HCT116 (cell line): Measurements from ENCODE around the gene ARHGEF16. TPM values are rescaled to one million over a fixed set of nuclear protein-coding genes. Genes with fewer than 3 reads are reported as not detected.

Experiments used
- ATAC-seq: fragments of 200-7000 bp; cut with Tn5 transposase; 2 replicates; pipeline ENCODE4 v1.9.1; 2020; ENCODE audit warnings: mild to moderate bottlenecking, moderate library complexity
- BruUV-seq: library from RNA; stranded (reverse); fragments of 400-500 nt; replicated peaks from 2 replicates; lab custom pipeline; 2021; lab: Mats Ljungman, UMichigan
- CTCF ChIA-PET: fragments of 300-600 bp; sonication (Branson Sonifier 250); formaldehyde crosslinking; loops from one replicate; lab custom pipeline; 2021; ENCODE audit warnings: antibody characterized with exemption; lab: Charles Lee
- POLR2A ChIA-PET: fragments of 300-600, 350-600 bp; sonication (Branson Sonifier 250); formaldehyde crosslinking; loops from one replicate; lab custom pipeline; 2021; ENCODE audit warnings: antibody characterized with exemption; lab: Charles Lee
- RAD21 ChIA-PET, 2 experiments: fragments of 300-600 bp; sonication (Branson Sonifier 250); formaldehyde crosslinking; loops; one replicate each; lab custom pipeline; 2023; ENCODE audit warnings: low total read pairs in 2 of 2; ENCODE audit not compliant: uncharacterized antibody in 2 of 2, unreplicated experiment in 2 of 2, low non-redundant PET in 1 of 2; lab: Charles Lee
- DNase-seq: peaks from one replicate; pipeline ENCODE4 v3.0.0-alpha.2; 2010; ENCODE audit warnings: low read depth, low spot score
- H2AFZ ChIP-seq: fragments of 200-600 bp; shearing (Covaris generic), sonication (generic); 2 replicates; pipeline ENCODE4 v1.6.1; 2017; ENCODE audit warnings: low read depth, mixed run types, mixed read lengths, antibody characterized with exemption, low read length; ENCODE audit not compliant: poor library complexity, severe bottlenecking
- H3K27ac ChIP-seq: 2 replicates; pipeline ENCODE4 v1.5.1; 2012; ENCODE audit warnings: low read depth, low read length
- H3K27me3 ChIP-seq: fragments of 200-600 bp; sonication (generic); 2 replicates; pipeline ENCODE4 v1.6.1; 2016; ENCODE audit warnings: mixed run types, low read length, mixed read lengths; ENCODE audit not compliant: insufficient read depth
- H3K36me3 ChIP-seq, 2 experiments: fragments of 200-500 bp in 1 of 2; fragments of 200-600 bp in 1 of 2; sonication (Bioruptor generic) in 1 of 2; sonication (generic) in 1 of 2; 2 replicates each; pipeline versions ENCODE4 v1.5.1 to v1.6.1; 2014 to 2016; ENCODE audit warnings: low read length in 2 of 2, inconsistent platforms in 1 of 2, mixed read lengths in 1 of 2, mixed run types in 1 of 2; ENCODE audit not compliant: insufficient read depth in 2 of 2, control insufficient read depth in 1 of 2
- H3K4me1 ChIP-seq, 2 experiments: fragments of 200-600 bp in 1 of 2; sonication (generic) in 1 of 2; 2 replicates each; pipeline versions ENCODE4 v1.5.1 to v1.6.1; 2012 to 2017; ENCODE audit warnings: low read length in 2 of 2, inconsistent platforms in 1 of 2, mild to moderate bottlenecking in 1 of 2, mixed read lengths in 1 of 2, mixed run types in 1 of 2, moderate library complexity in 1 of 2; ENCODE audit not compliant: insufficient read depth in 2 of 2, control insufficient read depth in 1 of 2
- H3K4me2 ChIP-seq: fragments of 200-600 bp; sonication (generic); 2 replicates; pipeline ENCODE4 v1.6.1; 2017; ENCODE audit warnings: mixed run types, low read length, mixed read lengths
- H3K4me3 ChIP-seq, 2 experiments: fragments of 200-600 bp in 1 of 2; sonication (generic) in 1 of 2; replicated peaks in 1 of 2; 2 replicates each; pipeline ENCODE4 v1.5.1; 2011 to 2016; ENCODE audit warnings: low read length in 2 of 2, control low read depth in 1 of 2, low read depth in 1 of 2, mild to moderate bottlenecking in 1 of 2, mixed read lengths in 1 of 2, mixed run types in 1 of 2
- H3K79me2 ChIP-seq: fragments of 200-600 bp; sonication (generic); 2 replicates; pipeline ENCODE4 v1.6.1; 2017; ENCODE audit warnings: mild to moderate bottlenecking, mixed run types, low read length, moderate library complexity, mixed read lengths; ENCODE audit not compliant: insufficient read depth
- H3K9ac ChIP-seq: fragments of 200-600 bp; sonication (generic); 2 replicates; pipeline ENCODE4 v1.6.1; 2016; ENCODE audit warnings: low read length, mixed read lengths
- H3K9me2 ChIP-seq: fragments of 200-600 bp; sonication (generic), shearing (Covaris generic); 2 replicates; pipeline ENCODE4 v1.6.1; 2017; ENCODE audit warnings: mixed run types, mild to moderate bottlenecking, moderate library complexity; ENCODE audit not compliant: insufficient read depth
- H3K9me3 ChIP-seq, 2 experiments: fragments of 200-500 bp in 1 of 2; fragments of 200-600 bp in 1 of 2; sonication (Bioruptor generic) in 1 of 2; sonication (generic) in 1 of 2; 2 replicates each; pipeline ENCODE4 v1.6.1; 2014 to 2017; ENCODE audit warnings: low read length in 2 of 2, mixed read lengths in 2 of 2, inconsistent platforms in 1 of 2, low read depth in 1 of 2, mild to moderate bottlenecking in 1 of 2, mixed run types in 1 of 2, moderate library complexity in 1 of 2; ENCODE audit not compliant: control insufficient read depth in 1 of 2, insufficient read depth in 1 of 2
- H4K20me1 ChIP-seq: fragments of 200-600 bp; sonication (generic), shearing (Covaris generic); 2 replicates; pipeline ENCODE4 v1.6.1; 2017; ENCODE audit warnings: mixed run types, mild to moderate bottlenecking, moderate library complexity; ENCODE audit not compliant: insufficient read depth
- CBX3 ChIP-seq: IDR thresholded peaks from 2 replicates; pipeline ENCODE4 v1.6.1; 2012; ENCODE audit warnings: low read depth
- EZH2 ChIP-seq: fragments of 200-600 bp; sonication (generic); IDR thresholded peaks from 2 replicates; pipeline ENCODE4 v1.6.1; 2017; ENCODE audit warnings: antibody characterized with exemption, mixed run types
- POLR2A ChIP-seq: IDR thresholded peaks from 2 replicates; pipeline ENCODE4 v1.7.0; 2011; ENCODE audit warnings: borderline replicate concordance; ENCODE audit not compliant: insufficient read depth, insufficient read length; ENCODE audit errors: extremely low read depth
- RAD21 ChIP-seq: IDR thresholded peaks from 2 replicates; pipeline ENCODE4 v1.6.1; 2012; ENCODE audit warnings: low read depth, mild to moderate bottlenecking
- SIN3A ChIP-seq: IDR thresholded peaks from 2 replicates; pipeline ENCODE4 v1.6.1; 2012; ENCODE audit warnings: low read depth
- SRF ChIP-seq: IDR thresholded peaks from 2 replicates; pipeline ENCODE4 v1.6.1; 2012; ENCODE audit warnings: low read depth
- ZNF274 ChIP-seq: fragments of 200-500 bp; sonication (Bioruptor generic); IDR thresholded peaks from 2 replicates; pipeline ENCODE4 v1.6.1; 2014; ENCODE audit warnings: mild to moderate bottlenecking, low read depth, low read length, inconsistent platforms
- intact Hi-C: fragments of 100-400 bp; cut with micrococcal nuclease; formaldehyde crosslinking; loops from 2 replicates; pipeline ENCODE4 v1.10.0; 2022
- total RNA-seq: library from RNA; stranded (reverse); gene quantifications from one replicate; pipeline ENCODE4 v1.2.1, GENCODE V29; 2021; ENCODE audit not compliant: unreplicated experiment
- TF ChIP-seq, protein P1 (sequence below), 3 experiments: fragments of 200-600 bp in 1 of 3; sonication (generic) in 1 of 3; IDR thresholded peaks in 2 of 3; conservative IDR thresholded peaks in 1 of 3; 2 replicates each; pipeline ENCODE4 v1.5.1; 2012 to 2017; ENCODE audit warnings: low read depth in 2 of 3, low read length in 2 of 3, antibody characterized with exemption in 1 of 3, borderline replicate concordance in 1 of 3, control low read depth in 1 of 3, mild to moderate bottlenecking in 1 of 3, mixed read lengths in 1 of 3, mixed run types in 1 of 3, moderate library complexity in 1 of 3; ENCODE audit not compliant: insufficient read depth in 1 of 3
- TF ChIP-seq, protein P2 (sequence below): IDR thresholded peaks from 2 replicates; pipeline ENCODE4 v1.6.1; 2012
- TF ChIP-seq, protein P3 (sequence below): IDR thresholded peaks from 2 replicates; pipeline ENCODE4 v1.6.1; 2012
- TF ChIP-seq, protein P4 (sequence below): IDR thresholded peaks from 2 replicates; pipeline ENCODE4 v1.6.1; 2012; ENCODE audit warnings: low read depth

The ARHGEF16 gene
- total RNA-seq, 1 experiment from 2014 or later = 37.4 TPM

DNA sequence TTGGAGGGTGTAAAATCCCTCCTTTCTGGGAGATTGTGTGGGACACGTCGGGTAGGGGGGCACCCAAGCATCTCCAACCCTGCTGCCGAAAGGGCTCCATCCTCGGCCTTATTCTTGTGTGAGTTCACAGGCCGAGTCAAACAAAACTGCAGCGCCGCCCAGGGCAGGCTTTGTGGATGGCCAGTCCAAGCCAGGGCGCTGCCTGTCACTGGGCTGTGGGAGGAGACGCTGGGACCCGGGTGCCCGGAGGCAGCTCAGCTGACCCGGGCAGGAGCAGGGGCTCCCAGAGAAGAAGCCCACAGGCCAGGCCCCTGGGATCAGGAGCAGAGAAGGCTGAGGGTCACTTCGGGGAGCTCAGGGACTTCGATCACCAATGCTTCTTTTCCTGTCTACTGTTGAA, 31.8 kb upstream of the ARHGEF16 start:
- Histone ChIP-seq H3K4me3 (no peak overlapping the region), H3K9me2 (no peaks in the 10 kb centered on the region), H3K27me3 (no peaks in the 10 kb centered on the region), H3K27ac (no peak overlapping the region), H4K20me1 (no peaks in the 10 kb centered on the region), H3K9me3 (no peaks in the 10 kb centered on the region), H3K79me2 (no peaks in the 10 kb centered on the region), H3K9ac (no peak overlapping the region), H3K36me3 (no peaks in the 10 kb centered on the region), H3K4me1 (peaks cover 0 to 8% of the 10 kb centered on the region in 2 experiments; a peak in 2 of 4 replicates), H3K4me2 (no peak overlapping the region), H2AFZ (no peak overlapping the region)
- POLR2A ChIA-PET = no interaction called here
- DNase-seq = no peak
- no peak for ATAC-seq
- TF ChIP-seq CBX3 = no peak
- TF ChIP-seq ZNF274 = no peak
- TF ChIP-seq EZH2 = no peak
- TF ChIP-seq, protein P1, sequence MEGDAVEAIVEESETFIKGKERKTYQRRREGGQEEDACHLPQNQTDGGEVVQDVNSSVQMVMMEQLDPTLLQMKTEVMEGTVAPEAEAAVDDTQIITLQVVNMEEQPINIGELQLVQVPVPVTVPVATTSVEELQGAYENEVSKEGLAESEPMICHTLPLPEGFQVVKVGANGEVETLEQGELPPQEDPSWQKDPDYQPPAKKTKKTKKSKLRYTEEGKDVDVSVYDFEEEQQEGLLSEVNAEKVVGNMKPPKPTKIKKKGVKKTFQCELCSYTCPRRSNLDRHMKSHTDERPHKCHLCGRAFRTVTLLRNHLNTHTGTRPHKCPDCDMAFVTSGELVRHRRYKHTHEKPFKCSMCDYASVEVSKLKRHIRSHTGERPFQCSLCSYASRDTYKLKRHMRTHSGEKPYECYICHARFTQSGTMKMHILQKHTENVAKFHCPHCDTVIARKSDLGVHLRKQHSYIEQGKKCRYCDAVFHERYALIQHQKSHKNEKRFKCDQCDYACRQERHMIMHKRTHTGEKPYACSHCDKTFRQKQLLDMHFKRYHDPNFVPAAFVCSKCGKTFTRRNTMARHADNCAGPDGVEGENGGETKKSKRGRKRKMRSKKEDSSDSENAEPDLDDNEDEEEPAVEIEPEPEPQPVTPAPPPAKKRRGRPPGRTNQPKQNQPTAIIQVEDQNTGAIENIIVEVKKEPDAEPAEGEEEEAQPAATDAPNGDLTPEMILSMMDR (IDR thresholded peaks at IDR 0.05 in 2 of 3, conservative IDR thresholded peaks at IDR 0.05 in 1 of 3; ENCODE audit: borderline replicate concordance in 1 of 3, insufficient read depth in 1 of 3, low read depth in 2 of 3, low read length in 2 of 3) = no peak
- TF ChIP-seq, protein P2, sequence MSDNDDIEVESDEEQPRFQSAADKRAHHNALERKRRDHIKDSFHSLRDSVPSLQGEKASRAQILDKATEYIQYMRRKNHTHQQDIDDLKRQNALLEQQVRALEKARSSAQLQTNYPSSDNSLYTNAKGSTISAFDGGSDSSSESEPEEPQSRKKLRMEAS = no peak
- RAD21 ChIA-PET = no interaction called here
- CTCF ChIA-PET = interaction anchor here (3.1 kb wide), 1 partner anchor 410 kb away, joined by 18 read pairs; no protein-coding TSS in a partner anchor
- BruUV-seq = no TSS peak
- intact Hi-C loops = no loop called here

DNA sequence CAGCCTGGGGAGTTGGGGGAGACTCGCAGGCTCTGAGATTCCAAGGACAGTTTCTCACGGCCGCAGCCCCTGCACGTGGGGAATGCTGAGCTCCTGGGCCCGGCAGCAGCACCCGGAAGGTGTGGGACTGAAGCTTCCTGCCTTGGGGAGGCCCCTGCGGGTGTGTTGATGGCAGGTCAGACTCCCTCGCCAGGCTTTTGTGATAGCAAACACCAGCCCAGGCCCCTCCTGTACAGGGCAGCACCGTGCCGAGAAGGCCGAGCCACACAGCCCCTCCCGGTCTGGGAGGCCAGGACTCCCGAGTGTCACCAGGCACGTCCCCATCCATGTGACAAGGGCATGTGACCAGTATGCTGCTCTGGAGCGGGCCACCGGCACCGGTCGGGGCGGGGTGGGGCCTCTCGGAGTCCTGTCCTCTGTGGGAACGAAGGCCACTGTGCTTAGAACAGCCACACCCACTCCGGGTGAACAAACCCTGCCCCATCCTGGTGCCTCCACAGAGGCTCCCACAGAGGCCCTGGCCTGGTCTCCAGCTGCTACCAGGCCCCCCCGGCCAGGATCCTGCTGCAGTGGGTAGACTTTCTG, 31.1 kb upstream of the ARHGEF16 start:
- Histone ChIP-seq H3K4me2 (no peak overlapping the region), H3K9me2 (no peaks in the 10 kb centered on the region), H3K27me3 (no peaks in the 10 kb centered on the region), H3K36me3 (no peaks in the 10 kb centered on the region)
- POLR2A ChIA-PET = no interaction called here
- DNase-seq = no peak
- TF ChIP-seq SIN3A = no peak
- TF ChIP-seq SRF = no peak
- TF ChIP-seq RAD21 = no peak
- TF ChIP-seq, protein P3, sequence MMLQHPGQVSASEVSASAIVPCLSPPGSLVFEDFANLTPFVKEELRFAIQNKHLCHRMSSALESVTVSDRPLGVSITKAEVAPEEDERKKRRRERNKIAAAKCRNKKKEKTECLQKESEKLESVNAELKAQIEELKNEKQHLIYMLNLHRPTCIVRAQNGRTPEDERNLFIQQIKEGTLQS = no peak
- TF ChIP-seq, protein P4, sequence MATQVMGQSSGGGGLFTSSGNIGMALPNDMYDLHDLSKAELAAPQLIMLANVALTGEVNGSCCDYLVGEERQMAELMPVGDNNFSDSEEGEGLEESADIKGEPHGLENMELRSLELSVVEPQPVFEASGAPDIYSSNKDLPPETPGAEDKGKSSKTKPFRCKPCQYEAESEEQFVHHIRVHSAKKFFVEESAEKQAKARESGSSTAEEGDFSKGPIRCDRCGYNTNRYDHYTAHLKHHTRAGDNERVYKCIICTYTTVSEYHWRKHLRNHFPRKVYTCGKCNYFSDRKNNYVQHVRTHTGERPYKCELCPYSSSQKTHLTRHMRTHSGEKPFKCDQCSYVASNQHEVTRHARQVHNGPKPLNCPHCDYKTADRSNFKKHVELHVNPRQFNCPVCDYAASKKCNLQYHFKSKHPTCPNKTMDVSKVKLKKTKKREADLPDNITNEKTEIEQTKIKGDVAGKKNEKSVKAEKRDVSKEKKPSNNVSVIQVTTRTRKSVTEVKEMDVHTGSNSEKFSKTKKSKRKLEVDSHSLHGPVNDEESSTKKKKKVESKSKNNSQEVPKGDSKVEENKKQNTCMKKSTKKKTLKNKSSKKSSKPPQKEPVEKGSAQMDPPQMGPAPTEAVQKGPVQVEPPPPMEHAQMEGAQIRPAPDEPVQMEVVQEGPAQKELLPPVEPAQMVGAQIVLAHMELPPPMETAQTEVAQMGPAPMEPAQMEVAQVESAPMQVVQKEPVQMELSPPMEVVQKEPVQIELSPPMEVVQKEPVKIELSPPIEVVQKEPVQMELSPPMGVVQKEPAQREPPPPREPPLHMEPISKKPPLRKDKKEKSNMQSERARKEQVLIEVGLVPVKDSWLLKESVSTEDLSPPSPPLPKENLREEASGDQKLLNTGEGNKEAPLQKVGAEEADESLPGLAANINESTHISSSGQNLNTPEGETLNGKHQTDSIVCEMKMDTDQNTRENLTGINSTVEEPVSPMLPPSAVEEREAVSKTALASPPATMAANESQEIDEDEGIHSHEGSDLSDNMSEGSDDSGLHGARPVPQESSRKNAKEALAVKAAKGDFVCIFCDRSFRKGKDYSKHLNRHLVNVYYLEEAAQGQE = no peak
- no peak for TF ChIP-seq POLR2A
- TF ChIP-seq, protein P1 (IDR thresholded peaks at IDR 0.05 in 2 of 3, conservative IDR thresholded peaks at IDR 0.05 in 1 of 3; ENCODE audit: borderline replicate concordance in 1 of 3, insufficient read depth in 1 of 3, low read depth in 2 of 3, low read length in 2 of 3) = no peak
- TF ChIP-seq, all 23 proteins: peak for 0
- no peaks in the 10 kb centered on the region for H3K79me2 ChIP-seq
- no peak overlapping the region for H3K9ac ChIP-seq
- H3K4me3 ChIP-seq = no peak overlapping the region
- H3K9me3 ChIP-seq = no peaks in the 10 kb centered on the region
- intact Hi-C loops = no loop called here
- H3K27ac ChIP-seq = no peak overlapping the region
- BruUV-seq = no TSS peak
- RAD21 ChIA-PET = no interaction called here
- peaks cover 0 to 8% of the 10 kb centered on the region in 2 experiments; a peak in 2 of 4 replicates for H3K4me1 ChIP-seq
- no peak overlapping the region for H2AFZ ChIP-seq
- no peak for ATAC-seq
- CTCF ChIA-PET = interaction anchor here (1.5 to 3.1 kb wide), 3 partner anchors 30 to 602 kb away, joined by 3 to 18 read pairs (median 17); no protein-coding TSS in a partner anchor
- no peaks in the 10 kb centered on the region for H4K20me1 ChIP-seq
